Hematopoietic multipotent progenitor cell treated with erythropoietin and hydrocortisone succinate and interleukin-3 and kit ligand, for 8 days (in vitro differentiated cells): ENCODE data around the gene MYO15A.

Experiments
- DNase-seq: peaks from one replicate; pipeline ENCODE4 v3.0.0-alpha.2; 2015

Gene MYO15A

GRCh38 chr17:18159551-18160120, 51.1 kb downstream of the MYO15A start:
- DNase-seq = no peak

- DNase-seq = no peak
Measured at GRCh38 chr17:18160128-18160856, 51.7 kb downstream of the MYO15A start.

DNA sequence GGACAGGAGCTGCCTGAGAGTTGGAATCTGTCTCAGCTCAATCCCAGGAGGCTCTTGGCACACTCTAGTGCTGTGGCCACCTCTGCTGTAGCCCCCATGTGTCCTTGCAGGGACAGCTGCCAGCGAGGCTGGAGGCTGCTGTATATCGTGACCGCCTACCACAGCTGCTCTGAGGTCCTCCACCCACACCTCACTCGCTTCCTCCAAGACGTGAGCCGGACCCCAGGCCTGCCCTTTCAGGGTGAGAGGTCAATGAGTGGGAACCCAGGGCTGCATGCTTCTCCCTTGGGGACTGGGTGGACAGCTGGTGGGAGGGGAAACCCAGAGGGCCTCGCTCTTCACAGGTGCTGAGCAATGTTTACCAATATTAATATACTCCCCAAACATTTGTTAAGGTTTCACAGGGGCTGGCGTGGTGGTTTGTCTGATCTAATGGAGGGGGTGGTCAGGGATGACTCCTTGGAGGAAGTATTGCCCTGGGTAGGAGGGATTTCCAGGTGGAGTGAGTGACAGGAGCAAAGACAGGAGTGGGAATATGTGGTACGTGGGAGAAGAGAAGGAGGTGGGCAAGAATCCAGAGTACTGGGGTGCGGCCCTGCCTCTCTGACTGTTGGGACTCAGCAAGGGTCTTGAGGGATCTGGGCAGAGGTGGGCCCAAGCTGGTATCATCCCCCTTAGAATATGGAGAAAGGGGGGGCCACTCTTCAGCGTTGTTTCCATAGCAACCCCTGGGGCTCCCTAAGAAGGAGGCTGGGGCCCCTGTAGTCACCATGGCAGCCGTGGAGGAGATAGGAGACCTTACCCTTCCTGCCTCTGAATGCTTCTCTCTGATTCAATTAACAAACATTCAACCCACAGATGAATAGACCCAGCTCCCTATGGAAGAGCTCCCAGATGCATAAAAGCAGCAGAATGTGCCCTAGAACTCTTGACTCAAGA, 52.9 kb downstream of the MYO15A start:
- no peak for DNase-seq

DNA sequence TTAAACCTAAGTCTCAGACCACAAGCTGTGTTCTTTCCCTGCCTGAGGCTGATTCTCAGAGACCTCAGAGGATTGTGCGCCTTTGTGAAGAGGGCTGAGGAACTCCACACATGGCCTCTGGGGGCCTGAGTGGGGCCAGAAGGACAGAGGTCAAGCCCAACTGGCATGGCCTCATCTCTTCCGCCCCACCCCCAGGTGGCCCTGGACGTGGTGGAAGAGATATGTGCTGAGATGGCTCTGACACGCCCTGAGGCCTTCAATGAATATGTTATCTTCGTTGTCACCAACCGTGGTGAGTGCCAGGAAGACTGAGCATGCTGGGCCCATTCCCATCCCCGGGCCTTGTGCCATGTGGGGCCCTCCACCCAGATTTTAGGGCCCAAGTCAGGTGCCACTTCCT, 55.0 kb downstream of the MYO15A start:
- DNase-seq = peak; percentile 64

GRCh38 chr17:18166894-18167293, 58.3 kb downstream of the MYO15A start:
- DNase-seq = peak; percentile 13

- no peak for DNase-seq
Measured at GRCh38 chr17:18167421-18167820, 58.9 kb downstream of the MYO15A start.

GRCh38 chr17:18172531-18173278, 64.1 kb downstream of the MYO15A start:
- DNase-seq = no peak

- DNase-seq = no peak
Measured at GRCh38 chr17:18173740-18174139, 65.2 kb downstream of the MYO15A start.

DNA sequence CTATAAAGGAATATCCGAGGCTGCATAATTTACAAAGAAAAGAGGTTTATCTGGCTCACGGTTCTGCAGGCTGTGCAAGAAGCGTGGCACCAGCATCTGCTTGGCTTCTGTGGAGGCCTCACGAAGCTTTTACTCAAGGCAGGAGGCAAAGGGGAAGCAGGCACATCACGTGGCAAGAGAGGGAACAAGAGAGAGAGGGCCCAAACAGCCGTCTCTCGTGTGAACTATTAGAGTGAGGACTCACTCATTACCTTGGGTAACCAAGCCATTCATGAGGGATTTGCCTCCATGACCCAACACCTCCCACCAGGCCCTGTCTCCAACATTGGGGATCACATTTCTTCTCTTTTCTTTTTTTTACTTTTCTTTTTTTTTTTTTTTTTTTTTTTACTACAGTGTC, 67.6 kb downstream of the MYO15A start:
- DNase-seq = no peak

DNA sequence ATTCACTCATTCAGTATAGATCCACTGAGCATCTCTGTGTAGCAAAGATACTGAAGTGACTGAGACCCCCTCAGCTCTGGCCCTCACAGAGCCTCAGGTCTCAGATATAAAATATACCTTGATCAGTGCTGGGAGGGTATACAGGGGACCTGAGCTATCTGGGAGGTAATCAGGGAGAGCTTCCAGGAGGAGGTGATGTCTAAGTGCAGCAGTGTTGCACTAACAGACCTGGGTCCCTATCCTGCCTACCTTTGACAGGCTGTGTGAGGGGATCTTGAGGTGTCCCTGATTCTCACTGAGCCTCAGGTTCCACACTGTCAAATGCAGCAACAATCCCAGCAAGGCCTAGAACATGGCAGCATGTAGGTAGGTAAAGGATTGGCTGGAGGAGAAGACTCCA, 68.6 kb downstream of the MYO15A start:
- no peak for DNase-seq

- no peak for DNase-seq
Measured at GRCh38 chr17:18177722-18178121, 69.2 kb downstream of the MYO15A start.

DNA sequence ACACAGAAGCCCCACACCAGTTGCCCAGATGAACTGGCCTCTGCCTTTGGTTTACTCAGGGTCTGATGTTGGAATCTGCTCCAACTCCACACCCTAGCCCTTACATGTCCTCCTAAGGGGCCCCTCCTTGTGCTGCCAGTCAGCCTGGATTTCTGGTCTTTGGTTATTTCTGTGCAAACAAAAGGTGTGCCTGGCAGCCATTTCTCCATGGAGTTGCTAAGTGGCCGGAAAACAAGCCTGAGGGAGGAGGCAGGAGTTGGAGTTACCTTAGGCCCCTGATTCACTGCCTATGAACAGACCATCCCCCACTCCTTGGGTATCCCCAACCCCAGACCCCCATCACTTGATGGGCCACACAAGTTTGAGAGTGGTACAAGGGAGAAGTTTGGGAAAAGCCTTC, 70.6 kb downstream of the MYO15A start:
- no peak for DNase-seq

DNA sequence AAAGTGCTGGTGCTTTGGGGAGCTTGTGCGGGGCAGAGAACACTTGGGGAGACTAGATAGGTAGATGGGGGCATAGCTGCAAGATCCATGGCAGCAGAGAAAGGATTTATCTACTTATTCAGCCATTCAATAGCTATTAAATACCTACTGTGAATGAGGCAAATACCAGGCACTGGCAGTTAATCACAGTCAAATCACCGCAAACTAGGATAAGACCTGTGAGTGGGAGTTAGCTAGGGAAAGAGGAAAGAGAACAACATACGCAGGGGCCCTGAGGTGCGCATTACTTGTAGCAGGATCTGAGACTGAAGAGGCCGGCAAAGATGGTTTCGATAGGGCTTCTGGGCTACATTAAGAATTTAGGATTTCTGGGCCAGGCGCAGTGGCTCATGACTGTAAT, 71.2 kb downstream of the MYO15A start:
- DNase-seq = no peak

DNA sequence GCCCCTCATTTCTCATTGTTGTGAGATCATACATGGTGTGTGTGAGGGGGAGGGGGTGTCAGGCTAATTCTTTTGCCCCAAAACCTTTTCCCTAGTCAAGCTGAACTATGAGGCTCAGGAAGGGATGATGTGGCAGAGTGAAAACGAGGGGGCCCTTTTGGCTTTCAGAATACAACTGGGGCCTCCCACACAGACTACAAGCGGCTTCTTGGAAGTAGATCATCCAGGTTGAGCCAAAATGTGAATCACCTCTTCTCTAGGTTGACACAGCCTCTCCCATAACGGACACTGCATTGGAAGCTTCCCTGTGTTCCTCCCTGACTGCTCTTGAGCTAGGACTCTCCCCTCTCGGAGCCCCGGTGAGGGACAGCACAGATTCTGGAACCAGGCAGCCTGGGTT, 72.8 kb downstream of the MYO15A start:
- no peak for DNase-seq

- DNase-seq = peak; percentile 64
Measured at GRCh38 chr17:18182110-18182977, 73.8 kb downstream of the MYO15A start.

- DNase-seq = peak; percentile 88
Measured at GRCh38 chr17:18182978-18183333, 74.4 kb downstream of the MYO15A start.

DNA sequence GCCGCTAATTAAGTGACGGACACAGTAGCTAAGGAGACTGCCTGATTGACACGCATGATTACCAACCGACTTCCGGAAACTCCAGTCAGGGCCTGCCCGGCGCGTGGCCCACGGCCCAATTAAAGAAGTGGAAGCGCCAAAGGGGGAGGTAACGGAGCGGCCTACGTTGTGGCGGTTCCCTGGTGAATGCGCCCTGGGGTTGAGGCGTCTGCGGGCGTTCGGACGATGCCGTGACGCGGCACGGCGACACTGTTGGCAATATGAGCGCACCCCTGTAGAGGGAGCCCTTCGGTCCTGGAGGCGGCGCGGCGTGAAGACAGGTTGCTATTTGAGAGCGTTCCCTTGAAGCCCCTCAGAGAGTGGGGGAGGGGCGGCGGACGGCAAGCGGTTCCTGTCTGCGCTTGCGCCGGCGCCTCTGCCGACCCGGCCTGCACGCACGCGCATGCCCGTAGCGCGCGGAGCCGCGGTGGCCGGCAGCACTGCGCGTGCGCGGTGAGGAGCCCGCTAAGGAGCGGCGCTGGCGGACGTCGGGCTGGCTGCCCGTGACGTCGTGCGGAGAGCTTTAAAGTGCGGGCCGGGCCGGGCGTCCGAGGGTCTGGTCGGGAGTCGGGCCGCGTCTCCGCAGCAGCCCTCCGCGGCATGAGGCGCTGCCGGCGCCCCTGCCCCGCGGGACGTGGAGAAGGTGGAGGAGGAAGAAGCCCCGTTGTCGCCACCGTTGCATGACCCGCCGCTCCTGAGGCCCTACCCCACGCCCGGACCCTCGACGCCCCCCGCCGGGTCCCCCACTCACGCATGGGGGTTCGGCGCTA, 75.0 kb downstream of the MYO15A start, which contains the start of gene ALKBH5:
ALKBH5 (plus strand) TSS at position 495 of the 809 bp plus-strand sequence. CDS start 416 bp downstream, outside the sequence.
- DNase-seq = peak; percentile 100

DNA sequence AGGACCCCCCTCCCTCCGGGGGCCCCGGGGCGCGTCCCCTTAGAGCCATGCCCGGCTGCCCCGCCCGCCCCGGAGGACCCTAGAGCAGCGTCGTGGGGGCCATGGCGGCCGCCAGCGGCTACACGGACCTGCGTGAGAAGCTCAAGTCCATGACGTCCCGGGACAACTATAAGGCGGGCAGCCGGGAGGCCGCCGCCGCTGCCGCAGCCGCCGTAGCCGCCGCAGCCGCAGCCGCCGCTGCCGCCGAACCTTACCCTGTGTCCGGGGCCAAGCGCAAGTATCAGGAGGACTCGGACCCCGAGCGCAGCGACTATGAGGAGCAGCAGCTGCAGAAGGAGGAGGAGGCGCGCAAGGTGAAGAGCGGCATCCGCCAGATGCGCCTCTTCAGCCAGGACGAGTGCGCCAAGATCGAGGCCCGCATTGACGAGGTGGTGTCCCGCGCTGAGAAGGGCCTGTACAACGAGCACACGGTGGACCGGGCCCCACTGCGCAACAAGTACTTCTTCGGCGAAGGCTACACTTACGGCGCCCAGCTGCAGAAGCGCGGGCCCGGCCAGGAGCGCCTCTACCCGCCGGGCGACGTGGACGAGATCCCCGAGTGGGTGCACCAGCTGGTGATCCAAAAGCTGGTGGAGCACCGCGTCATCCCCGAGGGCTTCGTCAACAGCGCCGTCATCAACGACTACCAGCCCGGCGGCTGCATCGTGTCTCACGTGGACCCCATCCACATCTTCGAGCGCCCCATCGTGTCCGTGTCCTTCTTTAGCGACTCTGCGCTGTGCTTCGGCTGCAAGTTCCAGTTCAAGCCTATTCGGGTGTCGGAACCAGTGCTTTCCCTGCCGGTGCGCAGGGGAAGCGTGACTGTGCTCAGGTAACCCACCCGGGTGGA, 75.8 kb downstream of the MYO15A start:
- DNase-seq = peak; percentile 44

- DNase-seq = no peak
Measured at GRCh38 chr17:18185391-18185790, 76.8 kb downstream of the MYO15A start.
